GM19025 (cell line): Measurements from ENCODE around the gene CNOT4.
"Not testable (repeated sequence)": the region's sequence is repeated elsewhere in the genome, so short reads cannot be mapped to it uniquely, and the experiment has no call there.

Source experiments
- ATAC-seq: cut with Tn5 transposase; IDR thresholded peaks from one replicate; pipeline ENCODE4 v1.9.1; 2021; ENCODE audit warnings: mild to moderate bottlenecking, low read depth, moderate library complexity; ENCODE audit not compliant: unreplicated experiment

The CNOT4 gene

DNA sequence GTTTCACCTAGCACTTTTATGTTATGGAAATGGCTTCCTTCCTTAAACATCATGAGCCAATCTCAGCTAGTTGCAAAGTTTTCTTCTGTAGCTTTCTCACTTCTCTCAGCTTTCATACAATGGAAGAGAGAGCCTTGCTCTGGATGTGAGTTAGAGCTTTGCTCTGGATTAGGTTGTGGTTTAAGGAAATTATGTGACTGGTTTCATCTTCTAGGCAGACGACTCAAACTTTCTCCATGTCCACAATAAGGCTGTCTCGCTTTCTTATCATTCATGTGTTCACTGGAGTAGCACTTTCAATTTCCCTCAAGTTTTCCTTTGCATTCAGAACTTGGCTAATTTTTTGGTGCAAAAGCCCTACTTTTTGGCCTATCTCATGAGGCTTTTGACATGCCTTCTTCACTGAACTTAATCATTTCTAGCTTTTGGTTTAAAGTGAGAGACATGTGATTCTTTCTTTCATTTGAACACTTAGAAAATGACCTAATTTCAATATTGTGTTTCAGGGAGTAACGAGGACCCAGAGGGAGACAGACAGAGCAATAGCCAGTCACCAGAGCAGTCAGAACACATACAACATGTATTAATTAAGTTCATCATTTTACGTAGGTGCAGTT, 49.8 kb downstream of the CNOT4 start:
- ATAC-seq = no peak

DNA sequence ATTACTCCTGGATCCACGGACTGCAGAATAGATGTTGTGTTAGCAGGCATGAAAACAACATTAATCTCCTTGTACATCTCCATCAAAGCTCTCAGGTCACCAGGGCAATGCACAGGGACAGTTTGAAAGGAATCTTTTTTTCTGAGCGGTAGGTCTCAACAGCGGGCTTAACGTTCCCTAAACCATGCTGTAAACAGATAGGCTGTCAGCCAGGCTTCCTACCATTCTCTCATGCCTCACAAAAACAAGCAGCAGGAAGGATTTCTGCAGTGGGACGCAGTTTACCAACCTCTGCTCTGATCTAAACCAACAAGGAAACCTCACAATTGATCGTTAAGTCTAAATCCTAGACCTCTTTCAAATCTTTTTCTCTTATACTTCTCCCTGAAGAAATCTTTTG, 50.8 kb downstream of the CNOT4 start:
- no peak for ATAC-seq

- no peak for ATAC-seq
Observed at GRCh38 chr7:135454060-135454459, 55.8 kb downstream of the CNOT4 start.

DNA sequence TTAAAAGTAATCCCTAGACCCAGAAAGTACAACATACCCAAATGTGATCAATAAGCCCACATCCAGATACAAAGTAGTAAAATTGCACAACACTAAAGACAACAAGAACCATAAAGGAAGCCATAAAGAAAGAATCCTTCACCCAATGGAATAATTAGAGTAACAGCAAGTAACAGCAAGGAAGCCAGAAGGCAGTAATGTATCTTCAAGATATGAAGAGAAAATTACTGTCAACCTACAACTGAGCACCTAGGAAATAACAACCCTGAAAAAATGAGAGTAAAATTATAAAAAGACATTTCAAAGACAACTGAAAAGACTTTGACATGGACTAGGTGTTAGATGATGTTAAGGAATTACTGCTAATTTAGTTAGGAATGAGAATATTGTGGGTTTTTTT, 60.5 kb downstream of the CNOT4 start:
- ATAC-seq = no peak

DNA sequence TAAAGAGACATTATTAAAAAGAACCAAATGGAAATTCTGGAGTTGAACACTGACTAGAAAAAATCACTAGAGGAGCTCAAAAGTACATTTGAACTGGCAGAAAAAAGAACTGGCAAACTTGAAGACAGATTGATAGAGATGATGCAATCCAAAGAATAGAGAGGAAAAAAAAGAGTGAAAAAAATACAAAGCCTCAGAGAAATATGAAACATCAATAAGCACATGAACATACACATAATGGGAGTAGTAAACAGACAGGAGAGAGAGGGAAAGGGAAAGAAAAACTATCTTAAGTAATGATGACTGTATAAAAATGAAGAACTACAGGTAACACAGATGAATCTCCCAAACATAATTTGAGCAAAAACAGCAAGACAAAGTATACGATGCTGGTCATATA, 61.1 kb downstream of the CNOT4 start:
- ATAC-seq = no peak

DNA sequence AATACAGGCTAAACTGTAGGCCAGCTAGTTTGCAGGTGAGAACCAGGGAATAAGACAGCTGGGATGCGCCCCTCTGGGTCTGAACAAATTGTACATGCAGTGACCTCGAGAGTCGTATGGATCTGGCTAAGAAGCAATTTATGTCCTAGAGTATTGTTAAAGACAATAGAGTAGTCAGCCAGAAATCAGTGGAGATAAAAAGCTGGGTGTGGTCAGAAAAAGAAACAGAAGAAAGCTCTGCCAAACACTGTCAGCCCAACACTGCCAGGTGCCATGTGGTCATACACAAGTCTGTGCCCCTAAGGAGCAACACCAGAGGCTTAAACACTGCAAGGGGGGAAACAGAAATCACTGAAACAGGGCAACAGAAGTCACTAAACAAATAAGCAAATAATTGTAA, 62.2 kb downstream of the CNOT4 start:
- no peak for ATAC-seq

GRCh38 chr7:135445690-135446089, 64.2 kb downstream of the CNOT4 start:
- no peak for ATAC-seq

DNA sequence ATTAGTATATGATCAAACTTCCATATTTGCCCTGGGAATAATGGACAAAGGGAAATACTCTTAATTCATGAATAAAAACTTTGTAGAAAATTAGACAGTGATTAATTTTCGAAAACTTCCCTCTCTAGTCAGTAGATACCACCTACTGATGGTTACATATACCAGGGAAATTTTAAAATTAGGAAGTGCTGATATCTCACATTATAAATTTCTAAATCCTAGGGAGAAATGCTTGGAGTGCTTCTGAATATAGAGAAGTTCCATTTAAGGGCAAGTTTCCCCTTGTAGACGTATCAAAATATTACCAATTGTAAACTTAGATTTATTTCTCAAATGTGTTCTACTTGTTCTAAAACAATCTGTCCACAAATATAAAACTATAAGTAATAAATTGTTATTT, 64.6 kb downstream of the CNOT4 start:
- not testable (repeated sequence) for ATAC-seq

DNA sequence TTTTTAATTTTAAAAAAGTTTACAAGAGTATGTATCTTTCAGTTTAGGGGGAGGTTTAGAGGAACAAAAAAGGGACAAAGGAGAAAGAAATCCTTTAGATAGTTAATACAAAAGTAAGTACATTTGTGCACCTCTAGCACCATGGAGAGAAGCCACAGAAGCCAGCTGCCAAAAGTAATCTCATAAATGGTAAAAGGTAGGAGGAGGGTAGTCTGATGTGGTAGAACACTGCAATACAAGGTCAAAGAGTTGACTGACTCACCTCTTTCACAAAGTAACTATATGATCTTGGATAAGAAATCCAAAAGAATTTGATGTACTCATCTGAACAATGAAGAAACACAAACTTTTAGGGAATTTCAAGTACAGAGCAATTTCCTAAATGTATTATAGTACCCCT, 68.1 kb downstream of the CNOT4 start:
- no peak for ATAC-seq

- ATAC-seq = no peak
Observed at GRCh38 chr7:135434047-135434446, 75.9 kb downstream of the CNOT4 start.

GRCh38 chr7:135430626-135431025, 79.3 kb downstream of the CNOT4 start:
- ATAC-seq = no peak

GRCh38 chr7:135428879-135429278, 81.0 kb downstream of the CNOT4 start:
- ATAC-seq = no peak

DNA sequence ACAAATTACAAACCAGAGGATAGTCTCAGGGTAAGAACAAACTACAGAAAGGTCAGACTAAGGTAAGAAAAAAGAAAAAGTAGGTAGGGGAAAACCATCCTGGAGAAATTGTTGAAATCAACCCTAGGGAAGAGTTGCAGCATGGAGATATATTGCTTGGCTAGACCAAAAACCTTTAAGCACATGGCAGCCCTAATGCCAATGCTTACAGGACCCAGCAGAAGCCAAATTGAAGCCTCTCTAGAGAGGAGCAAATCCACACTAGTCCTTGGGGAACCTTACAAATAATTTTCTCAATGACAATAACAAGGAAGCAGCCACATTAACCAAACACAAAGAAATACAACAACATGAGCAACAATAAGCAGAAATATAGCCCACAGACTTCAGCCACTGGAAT, 81.9 kb downstream of the CNOT4 start:
- no peak for ATAC-seq

- no peak for ATAC-seq
Observed at GRCh38 chr7:135427166-135427565, 82.7 kb downstream of the CNOT4 start.

DNA sequence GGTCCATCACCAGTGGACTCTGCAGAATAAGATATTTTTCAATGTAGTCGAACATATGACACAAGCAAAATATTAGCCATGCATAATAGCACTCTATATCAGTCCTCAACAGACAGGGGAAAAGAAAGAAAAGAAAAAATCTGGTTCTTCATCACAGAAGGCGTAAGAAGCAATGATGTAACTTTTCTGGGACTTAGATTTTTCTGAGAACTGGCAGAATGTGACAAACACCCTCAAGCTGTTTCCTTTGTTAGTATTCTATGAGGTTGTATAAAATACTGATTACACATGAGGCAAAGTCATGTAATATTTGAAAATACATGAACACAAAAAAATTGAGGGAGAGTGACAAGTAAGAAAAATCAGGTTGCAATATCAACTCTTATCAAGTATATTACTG, 84.9 kb downstream of the CNOT4 start:
- ATAC-seq = no peak

DNA sequence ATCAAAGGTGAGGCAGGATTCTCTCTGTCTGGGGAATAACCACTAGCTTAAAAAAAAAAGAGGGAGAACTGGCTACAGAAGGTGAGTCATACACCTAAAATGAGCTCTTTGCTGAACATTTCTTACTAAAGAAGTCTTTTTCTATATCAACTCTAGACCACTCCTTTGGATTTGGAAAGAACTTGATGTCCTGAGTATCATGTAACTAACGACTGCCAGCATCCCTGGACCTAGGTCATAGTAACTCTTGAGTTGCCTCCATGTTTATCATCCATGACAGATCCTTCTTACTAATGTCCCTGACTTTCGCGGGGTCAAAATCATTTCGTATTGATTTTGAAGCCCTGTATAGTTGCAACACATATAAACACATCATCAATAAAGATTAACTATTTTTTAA, 89.1 kb downstream of the CNOT4 start:
- no peak for ATAC-seq

GRCh38 chr7:135416431-135416830, 93.5 kb downstream of the CNOT4 start:
- no peak for ATAC-seq

DNA sequence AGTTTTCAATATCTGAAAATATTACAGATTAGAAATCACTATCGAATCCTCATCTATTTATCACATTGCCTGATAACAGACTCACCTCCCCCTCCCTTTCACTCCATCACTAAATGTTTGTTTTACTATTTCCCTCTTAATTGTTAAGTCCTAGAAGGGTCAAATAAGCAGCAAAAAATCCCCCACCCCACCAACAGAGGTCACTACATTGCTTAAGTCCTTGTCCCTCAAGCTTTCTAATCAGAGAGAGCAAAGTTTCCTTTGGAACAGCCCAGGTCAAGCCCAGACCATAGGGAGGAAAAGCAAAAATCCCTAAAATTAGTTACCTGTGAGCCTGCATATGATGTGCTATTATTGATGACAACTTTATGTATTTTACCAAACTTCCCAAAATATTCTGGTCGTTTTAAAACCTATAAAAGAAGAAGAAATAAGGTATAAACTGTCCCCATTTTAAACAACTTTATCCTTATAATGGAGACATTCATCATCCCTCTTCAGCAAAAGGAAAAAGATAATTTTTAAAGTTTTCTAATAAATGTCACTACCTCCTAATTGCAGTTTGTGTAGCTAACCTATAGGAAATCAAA, 95.0 kb downstream of the CNOT4 start:
- no peak for ATAC-seq

DNA sequence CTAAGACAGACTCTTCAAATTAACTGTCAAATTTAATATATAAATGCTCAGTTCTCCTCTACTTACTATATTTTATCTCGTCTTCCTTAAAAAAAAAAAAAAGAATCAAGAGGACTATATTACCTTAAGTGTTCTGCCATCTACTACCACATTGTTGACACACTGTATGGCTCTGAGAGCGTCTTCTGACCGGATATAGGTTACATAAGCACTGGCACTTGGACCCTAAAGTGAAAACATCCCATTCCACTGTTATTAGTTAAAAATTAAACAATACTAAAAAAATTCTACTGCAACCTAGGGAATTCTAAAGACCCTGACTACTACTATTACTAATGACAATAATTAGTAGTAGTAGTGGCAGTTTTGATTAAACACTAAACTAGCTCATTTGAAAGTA, 95.7 kb downstream of the CNOT4 start:
- no peak for ATAC-seq

GRCh38 chr7:135411098-135411497, 98.8 kb downstream of the CNOT4 start:
- no peak for ATAC-seq

DNA sequence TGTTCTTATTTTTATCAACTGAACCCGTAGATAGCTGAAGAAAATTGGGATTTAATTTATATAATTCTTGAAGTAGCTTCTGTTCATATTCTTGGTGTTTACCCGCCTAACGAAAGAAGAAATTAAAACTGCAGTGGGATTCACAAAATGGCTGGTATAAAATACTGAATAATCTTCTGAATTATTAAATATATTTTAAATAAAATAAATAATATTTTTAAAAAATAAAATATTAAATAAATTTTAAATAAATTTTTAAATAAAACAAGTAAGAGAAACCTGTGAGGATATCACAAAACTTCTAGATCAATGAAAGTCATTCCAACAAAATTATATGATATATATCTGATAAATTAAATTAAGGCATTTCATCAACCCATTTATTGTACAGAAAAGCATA, 99.4 kb downstream of the CNOT4 start:
- ATAC-seq = no peak

DNA sequence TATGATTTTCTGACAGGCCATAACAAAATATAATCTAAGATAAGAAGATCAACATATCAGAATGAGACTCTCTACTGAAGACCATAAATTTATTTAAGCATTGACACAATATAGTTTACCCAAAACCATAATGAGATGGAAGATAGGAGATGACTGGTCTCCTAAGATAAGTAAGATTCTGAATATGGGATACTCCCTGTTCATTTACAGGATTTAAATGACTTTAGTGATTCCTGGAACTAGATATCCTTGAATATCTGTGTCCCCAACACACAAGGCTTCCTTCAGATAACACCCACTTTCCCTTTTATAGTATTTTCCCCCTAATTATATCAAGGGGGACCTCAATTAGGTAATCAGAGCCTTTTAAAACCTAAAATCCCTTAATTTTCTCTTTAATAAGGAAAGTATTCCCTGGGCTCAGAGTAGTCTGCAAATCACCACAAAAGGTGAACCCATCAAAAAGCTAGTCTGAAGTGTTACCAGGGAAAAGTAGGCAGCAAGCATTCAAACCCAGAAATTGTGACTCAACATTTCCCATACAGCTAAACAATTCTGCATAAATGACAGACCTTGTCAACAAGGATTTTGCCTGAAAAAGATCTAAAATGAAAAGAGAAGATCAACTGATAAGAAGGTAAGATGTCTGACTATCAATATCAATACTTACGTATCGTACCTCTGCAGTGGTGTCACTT, 99.9 kb downstream of the CNOT4 start:
- ATAC-seq = no peak
